Right atrium auricular region (tissue), 2 donors: ENCODE results near the gene MAPKAPK5. TPM values are rescaled to one million over a fixed set of nuclear protein-coding genes. Genes with fewer than 3 reads are reported as not detected.

Experiments
- DNase-seq: peaks from one replicate; pipeline ENCODE4 v3.0.0-alpha.2; 2019; ENCODE audit warnings: low spot score
- H3K27ac ChIP-seq, 2 donors: fragments of 200-600 bp; sonication (generic); 1 replicate in 1 of 2; 2 replicates in 1 of 2; pipeline ENCODE4 v1.5.1; 2016 to 2019
- H3K27me3 ChIP-seq, 2 donors: fragments of 200-600 bp; sonication (generic); one replicate each; pipeline versions ENCODE4 v1.5.1 to v1.6.0; 2017 to 2019
- H3K36me3 ChIP-seq: fragments of 200-600 bp; sonication (generic); one replicate; pipeline ENCODE4 v1.5.1; 2016
- H3K4me1 ChIP-seq, 2 donors: fragments of 200-600 bp; sonication (generic); one replicate each; pipeline versions ENCODE4 v1.5.1 to v1.6.0; 2017 to 2019
- H3K4me3 ChIP-seq, 2 donors: fragments of 200-600 bp; sonication (generic); 1 replicate in 1 of 2; 2 replicates in 1 of 2; pipeline ENCODE4 v1.5.1; 2017 to 2019; ENCODE audit warnings: mild to moderate bottlenecking in 1 of 2, moderate library complexity in 1 of 2
- H3K9me3 ChIP-seq, 2 donors: fragments of 200-600 bp; sonication (generic); one replicate each; pipeline ENCODE4 v1.5.1; 2019
- CTCF ChIP-seq, 2 donors: fragments of 200-600 bp; sonication (generic); IDR thresholded peaks; one replicate each; pipeline ENCODE4 v1.5.1; 2019; ENCODE audit warnings: antibody characterized with exemption in 2 of 2
- total RNA-seq, 2 donors: library from RNA; depleted of rRNA; stranded (reverse); fragments of >200 nt; gene quantifications; one replicate each; pipeline ENCODE4 v1.1.0, GENCODE V29; 2016

The MAPKAPK5 gene
- total RNA-seq, 2 donors from 2014 or later = 30.9 to 42.5 TPM

GRCh38 chr12:111838353-111838752 is 3.7 kb upstream of the MAPKAPK5 start:
- Histone ChIP-seq H3K4me3 (no peak overlapping the region), H3K9me3 (no peaks in the 10 kb centered on the region), H3K27ac (no peak overlapping the region), H3K27me3 (no peaks in the 10 kb centered on the region), H3K36me3 (peaks cover 10% of the 10 kb centered on the region), H3K4me1 (peaks cover 0 to 19% of the 10 kb centered on the region in 2 donors)
- TF ChIP-seq CTCF (IDR thresholded peaks at IDR 0.05) = no peak
- DNase-seq = no peak

GRCh38 chr12:111840807-111841206 is 1.2 kb upstream of the MAPKAPK5 start:
- no peak for DNase-seq
- H3K27me3 ChIP-seq = no peaks in the 10 kb centered on the region
- no peaks in the 10 kb centered on the region for H3K9me3 ChIP-seq
- TF ChIP-seq CTCF (IDR thresholded peaks at IDR 0.05) = no peak
- H3K27ac ChIP-seq = peak overlapping the region; percentile 93 to 97
- H3K4me3 ChIP-seq = peak overlapping the region; percentile 91 to 94
- peaks cover 0 to 37% of the 10 kb centered on the region in 2 donors for H3K4me1 ChIP-seq
- H3K36me3 ChIP-seq = peaks cover 10% of the 10 kb centered on the region

GRCh38 chr12:111841236-111841749 is 735 bp upstream of the MAPKAPK5 start:
- H3K4me3 ChIP-seq = peak overlapping the region; percentile 91 to 94
- no peaks in the 10 kb centered on the region for H3K27me3 ChIP-seq
- TF ChIP-seq CTCF (IDR thresholded peaks at IDR 0.05) = no peak
- H3K27ac ChIP-seq = peak overlapping the region; percentile 93 to 97
- DNase-seq = no peak
- peaks cover 10% of the 10 kb centered on the region for H3K36me3 ChIP-seq
- no peaks in the 10 kb centered on the region for H3K9me3 ChIP-seq
- H3K4me1 ChIP-seq = peaks cover 0 to 37% of the 10 kb centered on the region in 2 donors

GRCh38 chr12:111842556-111843396 is 748 bp downstream of the MAPKAPK5 start:
- DNase-seq = no peak
- Histone ChIP-seq H3K27me3 (no peaks in the 10 kb centered on the region), H3K27ac (peak overlapping the region; percentile 93 to 97), H3K4me1 (peaks cover 0 to 37% of the 10 kb centered on the region in 2 donors), H3K36me3 (peaks cover 10% of the 10 kb centered on the region), H3K9me3 (no peaks in the 10 kb centered on the region), H3K4me3 (peak overlapping the region; percentile 91 to 94)
- no peak for TF ChIP-seq CTCF (IDR thresholded peaks at IDR 0.05)

GRCh38 chr12:111846016-111846415 is 4.0 kb downstream of the MAPKAPK5 start:
- H3K27ac ChIP-seq = no peak overlapping the region

More at GRCh38 chr12:111846016-111846415, 4.0 kb downstream of the MAPKAPK5 start:
- Histone ChIP-seq H3K4me3 (no peak overlapping the region), H3K27me3 (no peaks in the 10 kb centered on the region), H3K9me3 (no peaks in the 10 kb centered on the region), H3K36me3 (no peaks in the 10 kb centered on the region), H3K4me1 (peaks cover 0 to 27% of the 10 kb centered on the region in 2 donors)
- DNase-seq = no peak
- TF ChIP-seq CTCF (IDR thresholded peaks at IDR 0.05) = no peak
